GM23338 (cell line): ENCODE results near the gene SMIM44. TPM values are rescaled to one million over a fixed set of nuclear protein-coding genes. Genes with fewer than 3 reads are reported as not detected.
"Not testable (repeated sequence)": the region's sequence is repeated elsewhere in the genome, so short reads cannot be mapped to it uniquely, and the experiment has no call there.

Experiments used
- ATAC-seq: fragments of 200-7000 bp; cut with Tn5 transposase; 3 replicates; pipeline ENCODE4 v1.9.1; 2020
- DNase-seq: peaks from one replicate; pipeline ENCODE4 v3.0.0-alpha.2; 2015; ENCODE audit warnings: low spot score
- H2AFZ ChIP-seq: fragments of 200-600 bp; sonication (generic); 2 replicates; pipeline ENCODE4 v1.8.0; 2016; ENCODE audit warnings: antibody characterized with exemption, mild to moderate bottlenecking, moderate library complexity
- H3F3A ChIP-seq: fragments of 200-600 bp; sonication (generic); replicated peaks from 2 replicates; pipeline ENCODE4 v1.8.0; 2017; ENCODE audit warnings: antibody characterized with exemption, mixed run types, low read depth
- H3K27ac ChIP-seq: fragments of 200-600 bp; sonication (generic); 2 replicates; pipeline ENCODE4 v1.6.1; 2016; ENCODE audit warnings: low read depth
- H3K27me3 ChIP-seq: fragments of 200-600 bp; sonication (generic); 2 replicates; pipeline ENCODE4 v1.8.0; 2016; ENCODE audit warnings: mild to moderate bottlenecking, mixed run types, moderate library complexity; ENCODE audit not compliant: insufficient read depth
- H3K36me3 ChIP-seq: fragments of 200-600 bp; sonication (generic); 2 replicates; pipeline ENCODE4 v1.8.0; 2016; ENCODE audit warnings: mild to moderate bottlenecking; ENCODE audit not compliant: insufficient read depth
- H3K4me1 ChIP-seq: fragments of 200-600 bp; sonication (generic); 2 replicates; pipeline ENCODE4 v1.8.0; 2016; ENCODE audit warnings: mild to moderate bottlenecking, moderate library complexity; ENCODE audit not compliant: insufficient read depth
- H3K4me2 ChIP-seq: fragments of 200-600 bp; sonication (generic); 2 replicates; pipeline ENCODE4 v1.7.1; 2017; ENCODE audit warnings: mixed run types
- H3K4me3 ChIP-seq: fragments of 200-600 bp; sonication (generic); 2 replicates; pipeline ENCODE4 v1.6.1; 2016; ENCODE audit warnings: mixed run types
- H3K79me2 ChIP-seq: fragments of 200-600 bp; sonication (generic); replicated peaks from 2 replicates; pipeline ENCODE4 v1.8.0; 2017; ENCODE audit warnings: mild to moderate bottlenecking; ENCODE audit not compliant: insufficient read depth
- H3K9me2 ChIP-seq: fragments of 200-600 bp; sonication (generic); 2 replicates; pipeline ENCODE4 v1.8.0; 2017; ENCODE audit not compliant: insufficient read depth
- H4K20me1 ChIP-seq: fragments of 200-600 bp; sonication (generic); replicated peaks from 2 replicates; pipeline ENCODE4 v1.8.0; 2017; ENCODE audit warnings: mild to moderate bottlenecking; ENCODE audit not compliant: insufficient read depth
- H3K27ac Mint-ChIP-seq: 2 replicates; pipeline ENCODE4 v1.8.0; 2020; ENCODE audit warnings: inconsistent platforms, mild to moderate bottlenecking, moderate library complexity, mixed read lengths
- H3K27me3 Mint-ChIP-seq: 3 replicates; pipeline ENCODE4 v1.8.0; 2022; ENCODE audit warnings: low read depth, mild to moderate bottlenecking, moderate library complexity, mixed read lengths, inconsistent platforms; ENCODE audit not compliant: insufficient read depth, poor library complexity
- H3K36me3 Mint-ChIP-seq: 3 replicates; pipeline ENCODE4 v1.8.0; 2021; ENCODE audit warnings: low read depth, mild to moderate bottlenecking, inconsistent platforms, moderate library complexity, mixed read lengths
- H3K4me1 Mint-ChIP-seq: 3 replicates; pipeline ENCODE4 v1.8.0; 2020; ENCODE audit warnings: mild to moderate bottlenecking, inconsistent platforms, mixed read lengths
- H3K4me3 Mint-ChIP-seq: 3 replicates; pipeline ENCODE4 v1.8.0; 2021; ENCODE audit warnings: moderate library complexity, mild to moderate bottlenecking, inconsistent platforms, mixed read lengths
- H3K9me3 Mint-ChIP-seq: 3 replicates; pipeline ENCODE4 v1.8.0; 2020; ENCODE audit warnings: moderate library complexity, mild to moderate bottlenecking, inconsistent platforms, mixed read lengths
- EZH2 ChIP-seq: fragments of 200-600 bp; sonication (generic); IDR thresholded peaks from one replicate; pipeline ENCODE4 v1.8.0; 2017; ENCODE audit warnings: antibody characterized with exemption, mild to moderate bottlenecking, low read depth; ENCODE audit not compliant: unreplicated experiment
- EZH2phosphoT487 ChIP-seq: fragments of 200-600 bp; sonication (generic); IDR thresholded peaks from one replicate; pipeline ENCODE4 v1.8.1; 2018; ENCODE audit warnings: antibody characterized with exemption; ENCODE audit not compliant: unreplicated experiment
- NANOG ChIP-seq: IDR thresholded peaks from 2 replicates; pipeline ENCODE4 v1.6.1; 2016; ENCODE audit warnings: antibody characterized with exemption, borderline replicate concordance
- polyA plus RNA-seq: library from polyadenylated mRNA; unstranded; fragments of >200 nt; fragmentation: Nextera tagmentation; extraction: Ambion mirVana; gene quantifications from 2 replicates; pipeline ENCODE4 v1.2.1, GENCODE V29; 2016
- total RNA-seq: library from RNA; depleted of rRNA; stranded (reverse); fragments of >200 nt; shearing (Covaris generic); gene quantifications from 2 replicates; pipeline ENCODE4 v1.2.3, GENCODE V29; 2014
- TF ChIP-seq, protein P1 (sequence below): IDR thresholded peaks from 2 replicates; pipeline ENCODE4 v1.6.1; 2016; ENCODE audit warnings: antibody characterized with exemption
- TF ChIP-seq, protein P2 (sequence below): fragments of 250-450 bp; sonication (Bioruptor Pico); IDR thresholded peaks from 2 replicates; pipeline ENCODE4 v1.5.0; 2020; ENCODE audit warnings: mild to moderate bottlenecking, moderate library complexity

The SMIM44 gene
- total and polyA plus RNA-seq, 2 experiments from 2014 or later = not detected

DNA sequence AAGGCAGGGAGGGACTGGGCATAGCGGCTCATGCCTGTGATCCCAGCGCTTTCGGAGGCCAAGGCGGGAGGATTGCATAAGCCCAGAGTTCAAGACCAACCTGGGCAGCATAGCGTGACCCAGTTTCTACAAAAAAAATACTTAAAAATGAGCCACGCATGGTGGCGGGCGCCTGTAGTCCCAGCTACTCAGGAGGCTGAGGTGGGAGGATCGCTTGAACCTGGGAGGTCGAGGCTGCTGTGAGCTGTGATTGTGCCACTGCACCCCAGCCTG lies 30.4 kb downstream of the SMIM44 start:
- H3K36me3 Mint-ChIP-seq, H3K4me3 Mint-ChIP-seq, H3F3A ChIP-seq, H3K9me3 Mint-ChIP-seq, DNase-seq, H2AFZ ChIP-seq, H3K27ac Mint-ChIP-seq, H3K4me2 ChIP-seq, H3K4me1 Mint-ChIP-seq, H3K4me1 ChIP-seq, ATAC-seq, H3K4me3 ChIP-seq, H3K36me3 ChIP-seq, H3K9me2 ChIP-seq, H3K27ac ChIP-seq, H3K79me2 ChIP-seq, H3K27me3 Mint-ChIP-seq, H4K20me1 ChIP-seq: not testable (repeated sequence)
- peaks cover 13% of the 10 kb centered on the region for H3K27me3 ChIP-seq

DNA sequence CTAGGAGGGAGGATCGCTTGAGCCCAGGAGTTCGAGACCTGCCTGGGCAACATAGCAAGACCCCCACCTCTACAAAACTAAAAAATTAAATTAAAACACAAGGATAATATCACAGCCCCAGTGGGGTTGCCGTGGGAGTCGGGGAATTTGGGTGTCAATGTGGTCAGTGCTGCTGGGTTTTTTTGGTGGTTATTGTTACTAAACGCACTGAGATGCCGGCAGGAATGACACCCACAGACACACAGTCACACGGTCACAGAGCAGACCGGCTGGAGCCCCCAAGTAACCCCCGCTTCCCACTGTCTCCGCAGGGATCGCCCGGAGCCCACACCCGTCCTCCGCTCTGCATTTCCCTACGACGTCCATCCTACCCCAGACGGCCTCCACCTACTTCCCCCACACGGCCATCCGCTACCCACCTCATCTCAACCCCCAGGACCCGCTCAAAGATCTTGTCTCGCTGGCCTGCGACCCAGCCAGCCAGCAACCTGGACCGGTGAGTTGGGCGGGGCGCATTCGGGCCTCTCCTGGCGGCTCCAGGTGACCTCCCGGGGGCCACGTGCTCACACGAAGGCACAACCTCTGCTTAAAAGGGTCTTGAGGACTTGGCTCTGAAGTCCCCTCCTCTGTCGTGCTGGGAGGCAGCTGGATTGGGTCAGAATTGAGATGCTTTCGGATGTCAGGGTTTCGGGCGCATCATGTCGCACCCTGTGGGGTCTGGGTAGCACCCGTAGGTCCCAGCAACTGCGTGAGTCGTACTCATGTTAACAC lies 30.9 kb downstream of the SMIM44 start:
- no peak for ATAC-seq

DNA sequence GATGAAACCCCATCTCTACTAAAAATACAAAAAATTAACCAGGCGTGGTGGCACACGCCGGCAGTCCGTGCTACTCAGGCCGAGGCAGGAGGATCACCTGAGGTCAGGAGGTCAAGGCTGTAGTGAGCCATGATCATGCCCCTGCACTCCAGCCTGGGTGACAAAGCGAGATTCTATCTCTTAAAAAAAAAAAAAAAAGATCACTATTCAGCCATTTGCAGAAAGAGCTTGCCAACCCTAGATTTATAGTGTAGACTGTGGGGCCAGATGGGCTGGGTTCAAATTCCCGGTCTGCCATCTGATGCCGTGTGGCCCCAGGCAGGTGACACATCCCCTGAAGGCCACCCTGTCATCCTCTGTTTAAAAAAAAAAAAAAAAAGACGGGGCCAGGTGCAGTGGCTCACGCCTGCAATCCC lies 31.8 kb downstream of the SMIM44 start:
- H3K9me3 Mint-ChIP-seq = no peaks in the 10 kb centered on the region; the same call in 2 of the 3 replicates
- peaks cover 6% of the 10 kb centered on the region for H3K27me3 Mint-ChIP-seq
- ATAC-seq (no peak), DNase-seq (no peak)
- H3K4me1 ChIP-seq = no peaks in the 10 kb centered on the region
- no peak overlapping the region for H3K27ac Mint-ChIP-seq
- H3K36me3 Mint-ChIP-seq = no peaks in the 10 kb centered on the region
- H3K79me2 ChIP-seq = no peaks in the 10 kb centered on the region
- H3K27me3 ChIP-seq = no peaks in the 10 kb centered on the region
- no peaks in the 10 kb centered on the region for H4K20me1 ChIP-seq
- H3K9me2 ChIP-seq = no peaks in the 10 kb centered on the region
- no peak overlapping the region for H3K4me3 Mint-ChIP-seq
- H3K4me1 Mint-ChIP-seq = no peaks in the 10 kb centered on the region; the same call in 2 of the 3 replicates
- no peak overlapping the region for H3K4me2 ChIP-seq
- no peak overlapping the region for H3K27ac ChIP-seq
- H2AFZ ChIP-seq = no peak overlapping the region
- no peaks in the 10 kb centered on the region for H3F3A ChIP-seq
- H3K4me3 ChIP-seq = no peak overlapping the region
- H3K36me3 ChIP-seq = no peaks in the 10 kb centered on the region
- no peak for TF ChIP-seq NANOG
- TF ChIP-seq, protein P1, sequence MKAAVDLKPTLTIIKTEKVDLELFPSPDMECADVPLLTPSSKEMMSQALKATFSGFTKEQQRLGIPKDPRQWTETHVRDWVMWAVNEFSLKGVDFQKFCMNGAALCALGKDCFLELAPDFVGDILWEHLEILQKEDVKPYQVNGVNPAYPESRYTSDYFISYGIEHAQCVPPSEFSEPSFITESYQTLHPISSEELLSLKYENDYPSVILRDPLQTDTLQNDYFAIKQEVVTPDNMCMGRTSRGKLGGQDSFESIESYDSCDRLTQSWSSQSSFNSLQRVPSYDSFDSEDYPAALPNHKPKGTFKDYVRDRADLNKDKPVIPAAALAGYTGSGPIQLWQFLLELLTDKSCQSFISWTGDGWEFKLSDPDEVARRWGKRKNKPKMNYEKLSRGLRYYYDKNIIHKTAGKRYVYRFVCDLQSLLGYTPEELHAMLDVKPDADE = no peak
- TF ChIP-seq EZH2phosphoT487 = no peak
- TF ChIP-seq, protein P2, sequence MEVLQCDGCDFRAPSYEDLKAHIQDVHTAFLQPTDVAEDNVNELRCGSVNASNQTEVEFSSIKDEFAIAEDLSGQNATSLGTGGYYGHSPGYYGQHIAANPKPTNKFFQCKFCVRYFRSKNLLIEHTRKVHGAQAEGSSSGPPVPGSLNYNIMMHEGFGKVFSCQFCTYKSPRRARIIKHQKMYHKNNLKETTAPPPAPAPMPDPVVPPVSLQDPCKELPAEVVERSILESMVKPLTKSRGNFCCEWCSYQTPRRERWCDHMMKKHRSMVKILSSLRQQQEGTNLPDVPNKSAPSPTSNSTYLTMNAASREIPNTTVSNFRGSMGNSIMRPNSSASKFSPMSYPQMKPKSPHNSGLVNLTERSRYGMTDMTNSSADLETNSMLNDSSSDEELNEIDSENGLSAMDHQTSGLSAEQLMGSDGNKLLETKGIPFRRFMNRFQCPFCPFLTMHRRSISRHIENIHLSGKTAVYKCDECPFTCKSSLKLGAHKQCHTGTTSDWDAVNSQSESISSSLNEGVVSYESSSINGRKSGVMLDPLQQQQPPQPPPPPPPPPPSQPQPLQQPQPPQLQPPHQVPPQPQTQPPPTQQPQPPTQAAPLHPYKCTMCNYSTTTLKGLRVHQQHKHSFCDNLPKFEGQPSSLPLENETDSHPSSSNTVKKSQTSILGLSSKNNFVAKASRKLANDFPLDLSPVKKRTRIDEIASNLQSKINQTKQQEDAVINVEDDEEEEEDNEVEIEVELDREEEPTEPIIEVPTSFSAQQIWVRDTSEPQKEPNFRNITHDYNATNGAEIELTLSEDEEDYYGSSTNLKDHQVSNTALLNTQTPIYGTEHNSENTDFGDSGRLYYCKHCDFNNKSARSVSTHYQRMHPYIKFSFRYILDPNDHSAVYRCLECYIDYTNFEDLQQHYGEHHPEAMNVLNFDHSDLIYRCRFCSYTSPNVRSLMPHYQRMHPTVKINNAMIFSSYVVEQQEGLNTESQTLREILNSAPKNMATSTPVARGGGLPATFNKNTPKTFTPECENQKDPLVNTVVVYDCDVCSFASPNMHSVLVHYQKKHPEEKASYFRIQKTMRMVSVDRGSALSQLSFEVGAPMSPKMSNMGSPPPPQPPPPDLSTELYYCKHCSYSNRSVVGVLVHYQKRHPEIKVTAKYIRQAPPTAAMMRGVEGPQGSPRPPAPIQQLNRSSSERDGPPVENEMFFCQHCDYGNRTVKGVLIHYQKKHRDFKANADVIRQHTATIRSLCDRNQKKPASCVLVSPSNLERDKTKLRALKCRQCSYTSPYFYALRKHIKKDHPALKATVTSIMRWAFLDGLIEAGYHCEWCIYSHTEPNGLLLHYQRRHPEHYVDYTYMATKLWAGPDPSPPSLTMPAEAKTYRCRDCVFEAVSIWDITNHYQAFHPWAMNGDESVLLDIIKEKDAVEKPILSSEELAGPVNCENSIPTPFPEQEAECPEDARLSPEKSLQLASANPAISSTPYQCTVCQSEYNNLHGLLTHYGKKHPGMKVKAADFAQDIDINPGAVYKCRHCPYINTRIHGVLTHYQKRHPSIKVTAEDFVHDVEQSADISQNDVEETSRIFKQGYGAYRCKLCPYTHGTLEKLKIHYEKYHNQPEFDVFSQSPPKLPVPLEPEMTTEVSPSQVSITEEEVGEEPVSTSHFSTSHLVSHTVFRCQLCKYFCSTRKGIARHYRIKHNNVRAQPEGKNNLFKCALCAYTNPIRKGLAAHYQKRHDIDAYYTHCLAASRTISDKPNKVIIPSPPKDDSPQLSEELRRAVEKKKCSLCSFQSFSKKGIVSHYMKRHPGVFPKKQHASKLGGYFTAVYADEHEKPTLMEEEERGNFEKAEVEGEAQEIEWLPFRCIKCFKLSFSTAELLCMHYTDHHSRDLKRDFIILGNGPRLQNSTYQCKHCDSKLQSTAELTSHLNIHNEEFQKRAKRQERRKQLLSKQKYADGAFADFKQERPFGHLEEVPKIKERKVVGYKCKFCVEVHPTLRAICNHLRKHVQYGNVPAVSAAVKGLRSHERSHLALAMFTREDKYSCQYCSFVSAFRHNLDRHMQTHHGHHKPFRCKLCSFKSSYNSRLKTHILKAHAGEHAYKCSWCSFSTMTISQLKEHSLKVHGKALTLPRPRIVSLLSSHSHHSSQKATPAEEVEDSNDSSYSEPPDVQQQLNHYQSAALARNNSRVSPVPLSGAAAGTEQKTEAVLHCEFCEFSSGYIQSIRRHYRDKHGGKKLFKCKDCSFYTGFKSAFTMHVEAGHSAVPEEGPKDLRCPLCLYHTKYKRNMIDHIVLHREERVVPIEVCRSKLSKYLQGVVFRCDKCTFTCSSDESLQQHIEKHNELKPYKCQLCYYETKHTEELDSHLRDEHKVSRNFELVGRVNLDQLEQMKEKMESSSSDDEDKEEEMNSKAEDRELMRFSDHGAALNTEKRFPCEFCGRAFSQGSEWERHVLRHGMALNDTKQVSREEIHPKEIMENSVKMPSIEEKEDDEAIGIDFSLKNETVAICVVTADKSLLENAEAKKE (CRISPR knock-in tag) = no peak
- TF ChIP-seq EZH2 = no peak

More for the DNA sequence above, 30.9 kb downstream of the SMIM44 start:
- Histone ChIP-seq H3K4me3 (no peak overlapping the region), H3K27ac (no peak overlapping the region), H3K36me3 (no peaks in the 10 kb centered on the region), H3F3A (no peaks in the 10 kb centered on the region), H3K4me1 (0 out of 2 replicates have a peak, but pooled peaks cover 4% of the 10 kb centered on the region), H3K4me2 (no peak overlapping the region), H3K9me2 (no peaks in the 10 kb centered on the region), H4K20me1 (no peaks in the 10 kb centered on the region), H3K79me2 (no peaks in the 10 kb centered on the region), H2AFZ (no peak overlapping the region), H3K27me3 (peaks cover 8% of the 10 kb centered on the region)
- Mint-ChIP-seq H3K27me3 (peaks cover 8% of the 10 kb centered on the region), H3K4me3 (no peak overlapping the region), H3K4me1 (peaks cover 4% of the 10 kb centered on the region), H3K27ac (no peak overlapping the region), H3K9me3 (no peaks in the 10 kb centered on the region; the same call in 2 of the 3 replicates), H3K36me3 (no peaks in the 10 kb centered on the region)
- no peak for DNase-seq
- TF ChIP-seq NANOG = no peak
